ENCODE measurements around the gene DNALI1. TPM values are rescaled to one million over a fixed set of nuclear protein-coding genes. Genes with fewer than 3 reads are reported as not detected.
A peak's percentile ranks its signal among the peaks of the same experiment; 100 is the strongest.
"Not testable (repeated sequence)": the region's sequence is repeated elsewhere in the genome, so short reads cannot be mapped to it uniquely, and the experiment has no call there.

DNALI1 gene
- 10 to 100 TPM in 9 of 12 donors, 1 to 10 TPM in 2, not detected in 1; 6.1 to 21.2 (median 12.3) TPM for polyA plus RNA-seq (ENCODE audit: insufficient read length in 12 of 12)
- long read RNA-seq, donor 1, transcript DNALI1-203 (3 exons, 621 nt), result major isoform, 7 of 11 reads
- long read RNA-seq, donor 1, partial matches to known transcripts, result 0 of 11 reads
- long read RNA-seq, donor 1, other reads (novel, unspliced or antisense), result 0 of 11 reads
- long read RNA-seq, donor 2, transcript DNALI1-201 (6 exons, 2,649 nt), result major isoform, 6 of 7 reads
- long read RNA-seq, donor 2, partial matches to known transcripts, result 0 of 7 reads
- long read RNA-seq, donor 2, other reads (novel, unspliced or antisense), result 0 of 7 reads
- long read RNA-seq, donor 3, partial matches to known transcripts, result 0 of 1 reads
- long read RNA-seq, donor 3, other reads (novel, unspliced or antisense), result 0 of 1 reads
- long read RNA-seq, donor 4, partial matches to known transcripts, result 0 of 1 reads
- long read RNA-seq, donor 4, other reads (novel, unspliced or antisense), result 0 of 1 reads
- long read RNA-seq, donor 5, transcript DNALI1-201 (6 exons, 2,649 nt), result major isoform, 5 of 7 reads
- long read RNA-seq, donor 5, partial matches to known transcripts, result 0 of 7 reads
- long read RNA-seq, donor 5, other reads (novel, unspliced or antisense), result 0 of 7 reads
- long read RNA-seq, donor 6, partial matches to known transcripts, result 0 of 2 reads
- long read RNA-seq, donor 6, other reads (novel, unspliced or antisense), result 0 of 2 reads
- long read RNA-seq, donor 7, partial matches to known transcripts, result 0 of 4 reads
- long read RNA-seq, donor 7, other reads (novel, unspliced or antisense), result 0 of 4 reads
- long read RNA-seq, donor 8, partial matches to known transcripts, result 0 of 5 reads
- long read RNA-seq, donor 8, other reads (novel, unspliced or antisense), result 0 of 5 reads
- long read RNA-seq, donor 9, transcript DNALI1-201 (6 exons, 2,649 nt), result major isoform, 6 of 7 reads
- long read RNA-seq, donor 9, partial matches to known transcripts, result 0 of 7 reads
- long read RNA-seq, donor 9, other reads (novel, unspliced or antisense), result 0 of 7 reads
- long read RNA-seq, donor 10, partial matches to known transcripts, result 0 of 5 reads
- long read RNA-seq, donor 10, other reads (novel, unspliced or antisense), result 0 of 5 reads
- long read RNA-seq, donor 11, transcript DNALI1-201 (6 exons, 2,649 nt), result major isoform, 5 of 11 reads
- long read RNA-seq, donor 11, partial matches to known transcripts, result 0 of 11 reads
- long read RNA-seq, donor 11, other reads (novel, unspliced or antisense), result 0 of 11 reads

DNA sequence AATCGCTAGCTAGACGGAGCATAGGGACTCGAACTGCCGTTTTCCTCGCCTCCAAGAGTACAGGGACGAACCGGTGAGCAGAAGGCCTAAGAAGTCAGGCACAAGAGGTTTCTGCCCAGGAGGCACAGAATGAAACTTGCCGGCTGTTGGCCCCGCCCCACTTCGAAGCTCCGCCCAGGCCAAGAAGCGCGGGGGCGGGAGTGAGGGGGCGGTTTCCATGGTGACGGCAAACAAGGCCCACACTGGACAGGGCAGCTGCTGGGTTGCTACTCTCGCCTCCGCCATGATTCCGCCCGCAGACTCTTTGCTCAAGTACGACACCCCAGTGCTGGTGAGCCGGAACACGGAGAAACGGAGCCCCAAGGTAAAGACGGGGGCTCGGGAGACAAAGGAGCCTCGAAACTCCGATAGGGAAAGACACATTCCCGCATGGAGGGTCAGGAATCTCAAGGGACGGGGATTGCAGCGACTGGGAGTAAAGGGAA is at the start of gene DNALI1:
TSS of gene DNALI1 (plus strand) at position 229 of the 485 bp plus-strand sequence. CDS start at position 284, 55 bp downstream.
- peak; percentile 61 for DNase-seq

DNA sequence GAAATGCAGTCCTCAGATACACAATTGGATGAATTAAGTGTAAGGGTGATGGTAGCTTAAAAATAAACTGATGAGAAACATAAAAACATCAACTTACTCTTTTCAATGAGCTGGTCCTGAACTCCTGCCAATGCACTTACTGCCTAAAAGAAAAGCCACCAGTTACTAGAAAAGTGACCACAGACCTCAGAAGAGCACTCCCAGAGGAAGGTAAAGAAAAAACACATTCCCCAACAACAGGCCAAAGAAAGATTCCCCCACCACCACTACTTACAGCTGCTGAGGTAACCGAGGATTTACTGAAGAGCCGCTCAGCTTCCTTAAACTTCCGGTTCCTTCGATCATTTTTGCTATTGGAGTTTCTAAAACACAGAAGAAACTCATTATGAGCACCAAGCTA is 47.6 kb upstream of the DNALI1 start:
- DNase-seq, result no peak

DNA sequence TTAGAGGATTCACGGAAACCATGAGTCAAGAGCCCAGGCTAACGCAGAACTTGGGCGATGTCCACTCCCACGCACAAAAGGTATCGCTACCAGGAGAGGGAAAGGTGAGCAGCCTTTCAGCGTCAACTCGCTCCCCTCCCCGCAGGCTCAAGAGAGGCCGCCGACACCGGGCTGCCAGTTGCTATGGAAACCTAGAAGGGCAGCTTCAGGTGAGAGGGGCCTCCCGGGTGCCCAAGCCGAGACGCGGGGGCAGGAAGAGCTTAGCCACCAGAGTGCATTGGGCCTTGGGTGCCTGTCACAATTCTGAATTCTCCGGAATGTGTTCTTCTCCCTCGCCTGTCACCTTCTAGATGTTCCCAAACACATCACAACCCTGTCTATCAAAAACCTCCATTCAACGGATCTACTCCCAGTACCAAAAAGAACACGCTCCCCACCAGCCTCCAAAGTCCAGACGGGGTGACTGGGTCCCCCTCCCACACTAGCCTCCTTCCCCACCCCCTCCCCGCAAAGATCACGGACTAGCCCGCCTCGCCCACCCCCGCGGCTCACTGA is 42.9 kb upstream of the DNALI1 start:
- DNase-seq, result peak; percentile 6

DNA sequence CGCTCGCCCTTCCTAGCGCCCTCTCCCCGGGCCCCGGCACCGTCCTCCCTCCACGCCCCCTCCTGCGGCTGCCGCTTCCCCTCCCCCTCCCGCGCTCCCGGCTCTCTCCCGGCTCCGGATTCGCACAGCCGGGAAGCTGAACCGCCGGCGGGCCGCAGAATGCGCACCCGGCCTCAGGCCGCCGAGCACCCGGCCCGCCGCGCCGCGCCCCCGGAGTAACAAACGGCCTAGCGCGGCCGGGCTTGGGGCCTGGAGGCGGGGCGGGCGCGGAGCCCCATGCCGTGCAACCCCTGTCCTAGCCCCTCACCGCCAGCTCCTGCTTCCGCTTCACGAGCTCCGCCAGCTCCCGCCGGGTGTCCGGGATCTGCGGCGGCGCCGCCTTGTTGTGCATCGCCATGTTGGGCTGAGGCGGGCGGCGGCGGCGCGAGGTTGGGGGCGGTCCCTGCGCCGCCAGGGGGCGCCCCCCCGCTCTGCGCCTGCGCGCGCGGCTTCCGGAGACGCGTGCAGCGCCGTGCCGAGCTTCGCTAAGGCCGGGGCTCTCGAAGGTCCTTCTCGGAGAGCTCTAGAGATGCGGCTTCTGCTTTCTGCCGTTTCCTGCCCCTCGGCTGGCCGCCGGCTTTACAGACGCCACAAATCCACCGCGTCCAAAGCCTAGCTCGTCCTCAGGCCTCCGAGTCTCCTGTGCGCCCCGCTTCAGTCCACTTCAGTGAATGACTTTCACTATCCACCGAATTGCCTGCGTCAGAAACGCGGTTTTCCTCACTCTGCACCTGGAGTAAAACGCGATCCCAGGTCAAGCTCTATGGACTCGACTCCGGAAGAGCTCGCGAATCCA is 42.2 kb upstream of the DNALI1 start, which contains the start of gene MEAF6:
TSS of gene MEAF6 (minus strand) at position 417 of the 835 bp plus-strand sequence. CDS start at position 397, 20 bp downstream.
- DNase-seq, result peak; percentile 88

DNA sequence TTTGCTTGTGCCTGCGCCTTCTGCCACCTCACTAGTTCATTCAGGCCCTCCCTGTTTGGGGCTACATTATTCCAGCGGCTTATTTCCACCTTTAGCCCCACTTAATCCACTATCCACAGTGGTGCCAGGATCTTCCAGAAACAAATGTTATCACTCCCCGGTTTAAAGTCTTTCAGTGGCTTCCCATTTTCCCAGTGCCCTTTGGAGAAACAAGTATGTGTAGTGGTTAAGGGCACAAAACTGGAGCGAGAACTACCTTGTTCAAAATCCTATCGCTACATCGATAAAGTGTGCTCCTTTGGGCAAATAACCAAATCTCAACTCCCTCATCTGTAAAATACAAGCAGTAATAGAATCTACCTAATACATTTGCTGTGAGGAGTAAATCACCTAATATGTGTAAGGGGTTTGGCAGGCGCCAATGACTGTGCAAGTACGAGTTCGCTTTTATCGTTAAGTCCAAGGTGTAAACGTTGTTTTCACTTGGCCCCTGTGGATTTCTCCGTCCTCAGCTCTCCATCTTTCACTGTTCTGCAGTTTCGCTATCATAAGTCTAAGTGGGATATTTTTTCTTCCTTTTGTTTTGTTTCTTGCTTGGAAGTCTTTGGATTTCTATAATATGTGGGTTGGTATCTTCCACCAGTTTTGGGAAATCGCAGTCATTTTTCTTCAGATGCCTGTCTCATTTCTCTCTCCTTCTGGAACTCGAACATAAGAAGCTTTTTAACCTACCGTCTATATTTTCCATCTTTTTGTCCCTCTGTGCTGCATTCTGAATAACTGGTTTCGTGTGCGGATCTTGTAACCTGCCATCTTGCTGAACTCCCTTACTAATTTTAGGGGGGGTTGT is 41.3 kb upstream of the DNALI1 start:
- DNase-seq, result no peak

DNA sequence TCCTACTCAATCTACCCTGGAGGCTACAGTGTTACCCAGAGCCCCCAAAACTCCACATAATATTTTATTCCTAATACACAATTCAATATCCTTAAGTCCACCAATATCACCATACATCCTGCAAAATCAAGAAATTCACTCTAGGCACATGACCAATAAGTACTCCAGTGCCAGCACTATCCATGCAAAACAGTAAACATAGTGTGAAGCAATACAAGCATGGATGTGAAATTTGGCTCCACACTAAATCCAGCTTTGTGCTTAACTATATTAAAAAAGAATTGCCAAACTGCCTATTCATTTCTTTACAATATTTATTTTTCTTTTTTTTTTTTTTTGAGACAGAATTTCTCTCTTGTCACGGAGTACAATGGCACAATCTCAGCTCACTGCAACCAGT is 39.2 kb upstream of the DNALI1 start:
- DNase-seq, result no peak

DNA sequence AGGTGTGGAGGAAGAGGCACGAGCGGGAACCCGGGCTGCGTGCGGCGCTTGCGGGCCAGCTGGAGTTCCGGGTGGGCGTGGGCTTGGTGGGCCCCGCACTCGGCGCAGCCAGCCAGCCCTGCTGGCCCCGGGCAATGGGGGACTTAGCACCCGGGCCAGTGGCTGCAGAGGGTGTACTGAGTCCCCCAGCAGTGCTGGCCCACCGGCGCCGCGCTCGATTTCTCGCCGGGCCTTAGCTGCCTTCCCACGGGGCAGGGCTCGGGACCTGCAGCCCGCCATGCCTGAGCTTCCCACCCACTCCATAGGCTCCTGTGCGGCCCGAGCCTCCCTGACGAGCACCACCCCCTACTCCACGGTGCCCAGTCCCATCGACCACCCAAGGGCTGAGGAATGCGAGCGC is 38.5 kb upstream of the DNALI1 start:
- not testable (repeated sequence) for DNase-seq

DNA sequence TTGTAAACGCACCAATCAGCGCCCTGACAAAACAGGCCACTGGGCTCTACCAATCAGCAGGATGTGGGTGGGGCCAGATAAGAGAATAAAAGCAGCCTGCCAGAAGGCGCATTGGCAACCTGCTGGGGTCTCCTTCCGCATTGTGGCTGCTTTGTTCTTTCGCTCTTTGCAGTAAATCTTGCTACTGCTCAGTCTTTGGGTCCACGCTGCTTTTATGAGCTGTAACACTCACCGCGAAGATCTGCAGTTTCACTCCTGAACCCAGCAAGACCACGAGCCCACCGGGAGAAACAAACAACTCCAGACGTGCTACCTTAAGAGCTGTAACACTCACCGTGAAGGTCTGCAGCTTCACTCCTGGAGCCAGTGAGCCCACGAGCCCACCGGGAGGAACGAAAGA is 37.8 kb upstream of the DNALI1 start:
- DNase-seq, result not testable (repeated sequence)

DNA sequence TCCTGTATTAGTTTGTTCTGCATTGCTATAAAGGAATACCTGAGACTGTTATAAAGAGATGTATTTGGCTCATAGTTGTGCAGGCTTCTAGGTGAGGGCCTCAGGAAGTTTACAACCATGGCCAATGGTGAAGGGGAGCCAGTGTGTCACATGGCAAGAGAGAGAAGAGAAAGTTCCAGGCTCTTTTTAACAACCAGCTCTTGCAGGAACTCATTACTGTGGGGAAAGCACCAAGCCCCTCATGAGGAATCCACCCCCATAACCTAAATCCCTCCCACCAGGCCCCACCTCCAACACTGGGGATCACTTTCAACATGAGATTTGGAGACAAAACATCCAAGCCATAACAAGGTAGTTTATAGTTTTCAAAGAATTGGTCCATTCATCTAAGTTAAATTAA is 37.1 kb upstream of the DNALI1 start:
- no peak for DNase-seq

DNA sequence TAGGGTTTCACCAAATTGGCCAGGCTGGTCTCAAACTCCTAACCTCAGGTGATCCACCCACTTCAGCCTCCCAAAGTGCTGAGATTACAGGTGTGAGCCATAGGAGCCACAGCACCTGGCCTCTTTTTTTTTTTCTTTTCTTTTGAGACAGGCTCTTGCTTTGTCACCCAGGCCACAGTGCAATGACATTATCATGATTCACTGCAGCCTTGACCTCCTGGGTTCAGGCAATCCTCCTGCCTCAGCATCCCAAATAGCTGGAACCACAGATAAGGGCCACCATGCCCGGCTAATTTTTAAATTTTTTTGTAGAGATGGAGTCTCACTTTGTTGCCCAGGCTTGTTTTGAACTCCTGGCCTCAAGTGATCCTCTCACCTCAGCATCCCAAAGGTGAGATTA is 26.9 kb upstream of the DNALI1 start:
- DNase-seq, result not testable (repeated sequence)

DNA sequence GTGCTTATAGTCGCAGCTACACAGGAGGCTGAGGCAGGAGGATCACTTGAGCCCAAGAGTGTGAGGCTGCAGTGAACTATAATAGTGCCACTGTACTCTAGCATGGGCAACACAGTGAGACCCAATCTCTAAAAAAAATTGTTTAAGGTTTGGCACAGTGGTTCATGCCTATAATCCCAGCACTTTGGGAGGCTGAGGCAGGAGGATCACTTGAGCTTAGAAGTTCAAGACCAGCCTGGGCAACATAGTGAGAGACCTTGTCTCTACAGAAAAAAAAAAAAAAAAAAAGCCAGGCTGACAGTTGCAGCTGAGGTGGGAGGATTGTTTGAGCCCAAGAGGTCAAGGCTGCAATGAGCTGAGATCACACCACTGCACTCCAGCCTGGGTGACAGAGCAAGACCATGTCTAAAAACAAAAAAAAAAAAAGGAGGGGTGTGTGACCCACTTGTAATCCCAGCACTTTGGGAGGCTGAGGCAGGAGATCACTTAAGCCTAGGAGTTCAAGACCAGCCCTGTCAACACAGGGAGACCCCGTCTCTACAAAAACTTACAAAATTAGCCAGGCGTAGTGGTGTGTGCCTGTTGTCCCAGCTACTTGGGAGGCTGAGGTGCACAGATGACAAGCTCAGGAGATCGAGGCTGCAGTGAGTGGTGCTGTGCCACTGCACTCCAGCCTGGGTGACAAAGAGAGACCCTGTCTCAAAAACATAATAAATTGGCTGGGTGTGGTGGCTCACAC is 24.2 kb upstream of the DNALI1 start:
- not testable (repeated sequence) for DNase-seq

DNA sequence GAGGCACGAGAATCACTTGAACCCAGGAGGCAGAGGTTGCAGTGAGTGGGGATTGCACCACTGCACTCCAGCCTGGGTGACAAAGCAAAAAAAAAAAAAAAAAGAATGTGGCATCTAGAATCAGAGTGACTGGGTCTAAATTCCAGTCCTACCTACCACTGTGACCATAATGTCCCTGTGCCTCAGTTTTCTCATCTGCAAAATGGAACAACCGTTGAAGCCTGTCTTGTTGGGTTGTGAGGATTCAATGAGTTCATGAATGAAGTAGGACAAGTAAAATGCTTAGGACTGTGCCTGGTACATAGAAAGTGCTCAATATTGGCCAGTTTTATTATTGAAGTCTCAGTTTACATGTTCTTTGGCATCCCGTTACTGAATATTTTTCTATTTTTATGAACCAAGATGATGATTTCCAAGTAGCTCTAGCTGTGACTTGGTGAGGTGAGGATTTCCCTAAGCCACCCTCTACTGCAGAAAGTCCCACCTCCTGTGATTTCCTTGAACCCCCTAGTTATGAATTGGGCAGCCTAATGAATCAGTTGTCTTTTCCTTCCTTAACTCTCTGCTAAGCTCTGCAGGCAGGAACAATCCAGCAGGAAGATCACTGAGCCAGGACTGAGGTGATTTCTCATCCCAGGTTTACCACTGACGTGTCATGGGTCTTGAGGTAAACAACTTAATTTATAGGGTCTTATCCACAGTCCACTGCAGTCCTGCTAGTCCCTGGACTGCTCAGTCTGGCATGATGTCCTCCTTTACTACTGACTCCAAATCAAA is 23.2 kb upstream of the DNALI1 start:
- no peak for DNase-seq

DNA sequence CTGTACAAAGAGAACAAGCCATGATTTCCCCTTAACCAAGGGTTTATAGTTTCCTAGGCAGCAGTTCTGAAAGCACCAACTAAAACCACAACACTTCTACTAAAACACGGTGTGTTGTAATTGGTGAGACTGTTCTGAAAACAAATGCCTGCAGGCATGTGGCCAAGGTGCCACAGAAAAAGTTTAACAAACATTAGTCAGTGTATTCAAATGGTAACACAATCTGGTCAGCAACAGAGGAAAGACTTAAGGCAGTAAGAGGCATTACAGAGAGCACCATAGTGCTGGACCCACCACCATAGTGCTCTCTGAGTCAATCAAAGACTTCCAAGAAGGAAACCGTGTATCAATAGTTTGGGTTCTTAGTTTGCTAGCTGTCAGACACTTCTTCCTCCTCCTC is 19.4 kb upstream of the DNALI1 start:
- no peak for DNase-seq

DNA sequence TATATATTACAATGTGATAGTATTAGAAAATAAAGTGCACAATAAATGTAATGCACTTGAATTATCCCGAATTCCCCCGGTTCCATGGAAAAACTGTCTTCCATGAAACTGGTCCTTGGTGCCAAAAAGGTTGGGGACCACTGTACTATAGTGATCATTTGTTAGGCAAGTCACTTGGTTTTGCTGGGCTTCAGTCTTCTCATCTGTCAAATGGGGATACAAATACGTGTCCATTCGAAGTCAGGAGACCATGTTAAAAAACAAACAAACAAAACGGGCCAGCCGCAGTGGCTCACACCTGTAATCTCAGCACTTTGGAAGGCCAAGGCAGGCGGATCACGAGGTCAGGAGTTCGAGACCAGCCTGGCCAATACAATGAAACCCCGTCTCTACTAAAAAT is 17.6 kb upstream of the DNALI1 start:
- DNase-seq, result not testable (repeated sequence)

DNA sequence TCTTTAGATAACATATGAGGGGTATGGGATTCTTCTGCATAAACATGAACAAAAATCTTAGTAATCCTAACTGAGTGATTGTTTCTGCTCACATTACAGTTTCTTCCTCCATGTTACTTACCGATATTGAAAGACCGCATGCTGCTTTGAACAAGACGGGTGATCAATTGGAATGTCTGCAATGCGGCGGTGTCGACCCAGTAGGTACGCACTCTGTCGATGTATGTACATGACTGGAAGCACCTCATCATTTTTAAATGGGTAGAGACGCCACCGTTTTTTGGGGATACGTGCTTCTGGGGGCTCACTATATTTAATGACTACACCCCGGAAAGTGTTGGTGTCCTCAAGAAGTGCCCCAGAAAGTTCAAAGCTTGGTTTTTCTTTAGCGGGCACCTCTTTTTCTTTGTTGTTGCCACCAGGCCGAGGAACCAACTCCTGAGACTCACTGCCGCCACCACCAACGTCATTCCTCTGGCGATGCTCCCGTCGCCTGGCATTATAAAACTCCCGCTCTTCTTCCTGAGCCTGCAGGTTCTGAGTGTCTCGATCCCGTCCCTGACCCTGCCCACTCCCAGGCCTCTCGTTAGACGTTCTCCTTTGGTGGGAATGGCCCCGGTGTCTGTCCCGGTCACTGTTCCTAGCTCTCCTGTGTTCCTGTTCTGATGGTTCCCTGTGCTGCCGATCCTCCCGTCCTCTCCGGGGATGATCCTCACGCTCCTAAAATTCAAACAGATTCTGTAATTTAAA is 16.5 kb upstream of the DNALI1 start:
- DNase-seq, result no peak

DNA sequence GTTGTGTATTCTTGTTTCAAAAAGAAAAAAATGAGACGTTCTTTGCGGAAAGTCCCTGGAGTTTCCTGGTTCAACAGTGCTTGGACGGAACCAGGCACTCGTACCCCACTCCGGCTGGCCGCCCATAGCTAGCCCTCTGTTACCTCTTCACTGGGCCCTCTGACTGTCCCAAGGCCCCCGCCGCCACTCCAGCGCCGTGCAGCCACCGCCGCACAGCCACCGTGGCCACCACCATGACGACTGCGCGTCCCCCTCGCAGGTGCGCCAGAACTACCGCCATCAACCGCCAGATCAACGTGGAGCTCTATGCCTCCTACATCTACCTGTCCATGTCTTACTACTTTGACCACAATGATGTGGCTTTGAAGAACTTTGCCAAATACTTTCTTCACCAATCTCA is 12.2 kb upstream of the DNALI1 start:
- no peak for DNase-seq

DNA sequence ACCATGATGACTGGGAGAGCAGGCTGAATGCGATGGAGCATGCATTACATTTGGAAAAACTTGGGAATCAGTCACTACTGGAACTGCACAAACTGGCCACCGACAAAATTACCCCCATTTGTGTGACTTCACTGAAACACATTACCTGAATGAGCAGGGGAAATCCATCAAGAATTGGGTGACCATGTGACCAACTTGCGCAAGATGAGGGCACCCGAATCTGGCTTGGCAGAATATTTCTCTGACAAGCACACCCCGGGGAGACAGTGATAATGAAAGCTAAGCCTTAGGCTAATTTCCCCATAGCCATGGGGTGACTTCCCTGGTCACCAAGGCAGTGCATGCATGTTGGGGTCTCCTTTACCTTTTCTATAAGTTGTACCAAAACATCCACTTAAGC is 11.7 kb upstream of the DNALI1 start:
- no peak for DNase-seq
